Stimulated activated CD4-positive, alpha-beta T cell treated with anti-CD3 and anti-CD28 coated beads, Interleukin-1b, Interleukin-23, amount 100 ng/mL, for 24 hours (primary cell): ENCODE measurements around the gene KDM8.
A peak's percentile ranks its signal among the peaks of the same experiment; 100 is the strongest.

Experiments used
- DNase-seq, 4 experiments: peaks; one replicate each; pipeline ENCODE4 v3.0.0-alpha.2; 2020; ENCODE audit warnings: low read depth in 4 of 4, low spot score in 1 of 4

KDM8 gene

DNA sequence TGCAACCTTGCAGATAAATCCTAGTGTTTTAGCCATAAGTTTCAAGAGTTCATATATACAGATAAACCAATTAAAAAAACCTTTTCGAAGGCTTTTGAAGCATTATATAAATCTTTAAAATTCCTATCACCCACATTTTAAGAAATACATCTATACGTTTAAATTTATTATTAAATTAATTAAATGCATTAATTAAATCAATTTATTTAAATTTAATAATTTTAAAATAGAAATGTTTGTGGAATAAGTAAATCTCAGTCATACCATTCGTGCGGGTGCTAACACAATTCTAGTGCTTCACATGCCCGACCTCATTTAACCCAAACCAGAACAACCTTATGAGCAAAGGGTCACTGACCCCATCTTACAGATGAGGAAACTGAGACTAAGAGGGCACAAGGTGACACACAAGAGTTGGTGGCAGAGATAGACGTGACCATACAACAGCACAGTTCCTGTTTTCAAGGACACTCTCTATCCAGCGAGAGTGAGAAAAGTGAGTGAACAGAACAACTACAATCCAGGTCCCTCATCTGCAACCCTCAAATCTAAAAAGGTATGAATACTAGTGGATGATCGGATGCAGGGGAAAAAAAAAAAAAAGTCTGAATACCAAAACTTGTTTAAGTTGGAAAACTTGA is 63.8 kb downstream of the KDM8 start:
- DNase-seq: no peak

DNA sequence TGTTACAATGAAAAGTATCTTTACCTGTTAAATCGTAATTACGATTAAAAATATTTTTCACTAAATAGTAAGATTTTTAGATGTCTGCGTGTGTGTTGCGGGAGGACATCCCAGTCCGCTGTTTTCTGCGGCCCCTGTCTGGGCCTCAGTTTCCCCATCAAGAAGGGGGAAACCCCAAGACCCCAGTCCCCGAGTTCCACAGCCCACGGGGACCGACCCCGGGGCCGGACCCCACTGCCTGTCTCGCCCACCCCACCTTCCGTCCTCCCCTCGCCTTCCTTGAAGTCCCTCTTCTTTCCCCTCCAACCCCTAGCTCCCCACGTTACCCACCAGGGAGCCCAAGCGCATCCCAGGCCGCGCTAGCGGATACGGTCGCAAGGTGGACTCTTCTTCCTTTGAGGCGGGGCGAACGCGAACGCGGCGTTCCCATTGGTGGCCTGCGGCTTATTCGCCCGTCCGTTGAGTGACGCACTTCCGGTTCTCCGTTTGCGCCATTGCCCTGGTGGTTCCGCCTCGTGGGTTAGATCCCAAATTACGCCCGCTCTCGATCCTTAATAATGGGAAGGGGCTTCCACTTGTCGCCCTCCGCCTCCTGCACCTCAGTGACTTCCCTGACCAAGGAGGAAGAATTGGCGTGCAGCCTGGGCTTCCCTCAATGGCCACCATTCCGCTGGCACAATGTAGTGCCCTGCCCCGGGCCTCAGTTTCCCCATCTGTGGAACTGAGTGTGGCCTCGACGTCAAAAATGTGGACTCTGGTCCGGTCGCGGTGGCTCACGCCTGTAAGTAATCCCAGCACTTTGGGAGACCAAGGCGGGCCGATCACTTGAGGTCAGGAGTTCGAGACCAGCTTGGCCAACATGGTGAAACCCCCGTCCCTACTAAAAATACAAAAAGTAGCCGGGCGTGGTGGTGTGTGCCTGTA is 65.3 kb downstream of the KDM8 start, which contains the start of gene NSMCE1:
Gene NSMCE1, minus strand, starts transcription at position 397 of the 924 bp plus-strand sequence. CDS start 11,202 bp downstream, outside the sequence.
- peak; percentile 94 to 98 (median 95) for DNase-seq

DNA sequence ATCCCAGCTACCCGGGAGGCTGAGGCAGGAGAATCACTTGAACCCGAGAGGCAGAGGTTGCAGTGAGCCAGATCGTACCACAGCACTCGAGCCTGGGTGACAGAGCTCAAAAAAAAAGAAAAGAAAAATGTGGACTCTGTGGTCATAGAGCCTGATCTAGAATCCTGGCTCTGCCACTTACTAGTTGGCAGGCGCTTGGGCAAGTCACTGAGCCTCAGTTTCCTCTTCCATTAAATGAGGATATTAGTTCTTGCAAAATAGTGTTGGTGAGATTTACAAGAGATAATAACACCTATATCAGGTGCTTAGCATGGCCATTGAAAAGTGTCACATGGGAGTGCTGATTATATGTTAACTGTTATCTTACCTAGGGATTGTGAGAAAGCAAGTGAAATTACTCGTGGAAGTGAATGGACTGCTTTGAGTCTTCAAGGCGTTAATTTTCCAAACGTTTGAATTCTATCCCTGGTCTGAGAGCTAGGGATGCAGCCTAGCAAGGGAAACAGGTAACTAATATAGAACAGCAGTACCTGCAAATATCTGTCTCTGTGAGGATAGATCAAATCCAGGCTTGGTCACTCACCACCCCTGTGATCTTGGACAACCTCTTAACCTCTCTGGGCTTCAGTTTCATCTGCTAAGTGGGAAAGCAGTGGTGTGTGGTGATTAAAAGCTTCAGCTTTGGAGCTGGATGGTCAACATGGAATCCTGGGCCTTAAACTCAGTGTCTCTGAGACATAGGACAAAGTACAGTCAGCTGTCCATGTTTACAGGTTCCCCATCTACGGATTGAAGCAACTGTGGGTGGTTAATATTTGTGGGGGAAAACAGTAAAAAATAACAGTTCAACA is 66.2 kb downstream of the KDM8 start:
- DNase-seq: no peak

DNA sequence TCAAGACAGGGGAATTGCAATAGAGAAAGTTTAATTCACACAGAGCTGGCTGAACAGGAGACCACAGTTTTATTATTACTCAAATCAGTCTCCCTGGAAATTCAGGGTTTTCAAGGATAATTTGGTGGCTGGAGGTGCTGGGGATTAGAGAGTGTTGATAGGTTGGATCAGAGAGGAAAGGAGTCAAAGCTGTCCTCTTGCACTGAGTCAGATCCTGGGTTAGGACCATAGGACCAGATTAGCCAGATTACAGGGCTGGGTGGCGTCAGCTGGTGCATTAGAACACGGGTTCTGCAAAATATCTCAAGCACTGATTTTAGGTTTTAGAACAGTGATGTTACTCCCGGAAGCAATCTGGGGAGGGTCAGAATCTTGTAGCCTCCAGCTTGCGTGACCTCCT is 67.0 kb downstream of the KDM8 start:
- no peak for DNase-seq
